ENCODE measurements around the gene KCNQ1.

KCNQ1 gene

DNA sequence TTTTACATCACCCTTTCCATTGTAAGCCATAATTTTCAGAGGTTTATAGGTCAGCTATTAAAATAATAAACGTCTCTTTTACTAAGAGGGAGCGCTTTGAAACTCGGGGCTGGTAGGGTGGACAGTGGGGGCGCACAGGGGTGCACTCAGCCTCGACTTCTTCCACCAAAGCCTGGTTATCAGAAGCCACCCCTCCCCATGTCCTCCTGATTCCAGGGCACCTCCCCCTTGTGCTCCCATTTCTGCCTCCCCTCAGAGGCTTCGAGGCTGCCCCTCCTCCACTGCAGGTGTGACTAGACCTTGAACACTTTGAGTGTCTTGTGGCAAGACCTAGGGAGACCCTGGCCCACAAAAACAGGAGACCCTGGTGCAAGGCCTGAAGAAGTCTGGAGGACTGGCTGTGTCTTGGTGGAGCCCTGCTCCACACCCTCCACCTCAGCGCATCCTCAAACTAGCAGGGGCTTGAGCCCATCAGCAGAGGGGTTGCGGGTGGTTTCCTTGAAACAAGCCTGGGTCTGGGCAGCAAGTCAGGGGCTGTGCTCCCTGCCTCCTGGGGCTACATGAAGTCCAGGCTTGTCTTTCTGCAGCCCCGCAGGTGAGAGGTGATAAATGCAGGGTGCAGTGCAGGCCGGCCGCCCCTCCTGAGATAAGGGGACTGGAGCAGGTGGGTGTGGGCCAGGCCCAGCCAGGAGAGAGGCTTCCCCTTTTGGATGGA lies 437.7 kb downstream of the KCNQ1 start:
- DNase-seq = no peak

DNA sequence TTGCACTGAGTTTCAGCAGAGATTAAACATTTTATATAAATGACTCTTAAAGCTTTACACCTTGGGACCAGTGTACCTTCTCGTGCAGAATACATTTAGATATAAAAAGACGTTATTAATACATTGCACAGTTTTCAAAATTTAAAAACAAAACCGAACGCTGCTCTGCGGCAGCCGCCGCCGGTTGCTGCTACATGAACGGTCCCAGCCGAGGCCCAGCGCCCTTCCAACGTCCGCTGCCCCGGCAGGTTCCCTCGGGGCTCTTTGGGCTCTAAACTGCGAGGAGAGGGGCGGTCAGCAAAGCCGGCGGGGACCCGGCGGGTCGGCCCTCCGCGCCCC lies 438.8 kb downstream of the KCNQ1 start:
- DNase-seq = no peak

DNA sequence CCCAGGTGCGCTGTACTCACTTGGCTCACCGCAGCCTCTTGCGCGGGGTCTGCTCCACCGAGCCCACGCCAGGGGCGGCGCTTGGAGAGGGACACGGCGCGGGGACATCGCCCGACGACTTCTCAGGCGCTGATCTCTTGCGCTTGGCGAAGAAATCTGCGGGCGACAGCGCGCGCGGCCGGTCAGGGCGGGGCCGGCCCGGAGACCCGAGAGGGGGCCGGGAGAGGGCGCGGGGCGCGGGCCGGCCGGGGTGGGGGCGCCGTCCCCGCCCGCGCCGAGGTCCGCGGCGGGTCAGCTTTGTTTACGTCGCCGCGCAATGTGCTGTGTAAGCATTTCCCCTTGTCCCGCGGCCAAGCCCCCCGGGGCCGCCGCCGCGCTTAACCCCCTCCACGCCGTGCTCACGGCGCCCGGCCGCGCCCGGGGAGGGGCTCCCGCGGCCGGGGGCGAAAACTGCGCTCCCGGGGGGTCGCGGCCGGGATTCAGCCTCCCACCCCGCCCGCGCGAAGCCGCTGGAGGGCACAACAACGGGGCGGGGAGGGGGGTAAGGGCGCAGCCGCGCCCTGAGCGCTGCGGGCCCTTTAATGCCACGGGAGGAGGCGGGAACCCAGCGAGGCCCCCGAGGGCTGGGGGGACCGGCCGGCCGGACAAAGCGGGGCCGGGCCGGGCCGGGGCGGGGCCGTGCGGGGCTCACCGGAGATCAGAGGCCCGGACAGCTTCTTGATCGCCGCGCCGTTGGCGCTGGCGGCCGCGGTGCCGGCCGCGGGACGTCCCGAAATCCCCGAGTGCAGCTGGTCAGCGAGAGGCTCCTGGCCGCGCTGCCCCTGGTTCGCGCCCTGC lies 439.4 kb downstream of the KCNQ1 start:
- no peak for DNase-seq

DNA sequence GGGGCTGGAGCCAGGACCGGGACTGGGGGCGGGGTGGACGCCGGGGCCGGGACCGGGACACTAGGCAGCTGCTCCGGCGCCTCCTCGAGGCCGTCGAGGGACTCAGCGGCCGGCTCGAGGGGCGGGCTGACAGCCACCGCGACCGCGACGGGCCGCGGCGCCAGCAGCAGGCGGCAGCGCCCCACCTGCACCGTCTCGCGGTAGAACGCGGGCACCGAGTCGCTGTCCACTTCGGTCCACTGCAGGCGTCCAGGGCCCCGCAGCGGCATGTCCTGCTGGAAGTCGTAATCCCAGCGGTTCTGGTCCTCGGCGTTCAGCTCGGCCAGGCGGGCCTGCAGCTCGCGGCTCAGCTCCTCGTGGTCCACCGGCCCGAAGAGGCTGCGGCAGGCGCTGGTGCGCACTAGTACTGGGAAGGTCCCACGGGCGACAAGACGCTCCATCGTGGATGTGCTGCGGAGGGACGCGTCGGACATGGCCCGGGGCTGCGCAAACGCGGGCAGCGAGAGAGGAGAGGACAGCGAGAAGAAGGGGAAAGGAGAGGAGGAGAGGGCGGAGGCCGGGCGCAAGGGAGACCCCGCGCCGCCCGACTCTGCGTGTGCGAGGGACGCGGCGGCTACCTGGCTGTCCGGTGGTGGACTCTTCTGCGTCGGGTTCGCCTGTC lies 440.3 kb downstream of the KCNQ1 start:
- no peak for DNase-seq

DNA sequence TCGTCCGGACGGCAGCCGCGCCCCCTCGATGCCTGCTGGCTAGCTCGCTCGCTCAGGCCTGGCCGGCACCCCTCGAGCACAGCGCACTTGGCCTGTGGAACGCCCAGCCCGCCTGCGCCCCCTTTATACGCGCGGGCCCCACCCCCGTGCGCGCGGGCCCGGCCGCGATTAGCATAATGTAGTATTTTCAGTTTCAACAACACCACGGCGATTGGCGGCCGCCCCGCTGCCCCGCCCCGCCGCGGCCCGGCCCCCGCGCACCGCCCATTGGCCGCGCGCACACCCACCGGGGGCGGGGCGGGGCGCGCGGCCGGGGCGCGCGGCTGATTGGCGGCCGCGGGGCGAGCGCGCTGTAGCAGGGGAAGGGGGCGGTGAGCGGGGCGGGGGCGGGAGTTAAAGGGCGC lies 440.9 kb downstream of the KCNQ1 start, which contains the start of gene CDKN1C:
TSS of gene CDKN1C (minus strand) at position 98 of the 404 bp plus-strand sequence. CDS start 319 bp downstream, outside the sequence.
- peak; percentile 36 for DNase-seq

DNA sequence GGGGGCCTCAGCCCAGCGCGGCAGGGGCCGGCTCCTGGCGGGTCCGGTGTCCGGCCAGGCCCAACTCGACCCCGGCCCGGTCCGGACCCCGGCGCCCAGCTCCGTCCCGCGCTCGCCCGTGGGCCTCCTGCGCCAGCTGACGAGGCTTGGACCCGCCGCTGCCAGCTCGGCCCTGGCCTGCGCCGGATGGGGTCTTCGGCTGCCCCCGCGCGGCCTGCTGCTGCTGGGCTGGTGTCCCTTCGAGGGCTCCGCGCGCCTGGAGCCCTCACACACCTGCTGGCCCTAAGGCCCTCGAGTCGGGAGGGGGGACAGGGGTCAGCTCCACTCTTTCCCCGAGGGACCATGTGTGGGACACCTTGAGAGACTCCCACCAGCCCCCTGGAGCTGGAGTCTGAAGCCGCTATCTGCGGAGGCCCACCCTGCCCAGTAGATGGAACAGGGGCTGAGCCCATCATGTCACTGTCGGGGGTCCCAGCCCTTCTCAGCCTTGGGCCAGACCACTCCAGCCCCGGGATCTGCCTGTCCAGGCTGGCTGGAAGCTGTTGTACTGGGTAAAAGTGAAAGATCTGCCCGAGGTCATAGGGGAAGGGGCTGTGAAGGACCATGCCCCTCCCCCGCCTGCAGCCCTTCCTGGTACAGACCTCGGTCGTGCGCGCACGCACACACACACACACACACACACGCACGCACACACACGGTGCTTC lies 441.5 kb downstream of the KCNQ1 start:
- DNase-seq = no peak

DNA sequence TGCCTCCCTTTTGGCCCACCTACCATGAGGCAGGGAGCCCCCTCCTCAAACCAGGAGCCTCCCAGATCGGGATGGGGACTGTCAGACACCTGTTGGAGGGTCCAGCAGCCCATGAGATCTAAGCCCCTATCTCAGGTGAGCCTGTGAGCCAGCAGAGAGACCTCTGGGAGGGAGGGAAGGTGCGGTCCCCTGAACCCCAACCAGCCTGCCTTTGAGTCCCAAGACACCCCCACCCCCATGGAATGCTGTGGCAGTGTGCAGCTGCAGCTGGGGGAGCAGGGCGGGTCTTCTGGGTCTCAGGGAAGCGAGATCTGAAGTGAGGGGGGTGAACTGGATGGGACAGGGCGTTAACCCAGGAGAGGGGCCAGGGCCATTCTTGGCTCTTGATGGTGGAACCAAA lies 442.1 kb downstream of the KCNQ1 start:
- no peak for DNase-seq

DNA sequence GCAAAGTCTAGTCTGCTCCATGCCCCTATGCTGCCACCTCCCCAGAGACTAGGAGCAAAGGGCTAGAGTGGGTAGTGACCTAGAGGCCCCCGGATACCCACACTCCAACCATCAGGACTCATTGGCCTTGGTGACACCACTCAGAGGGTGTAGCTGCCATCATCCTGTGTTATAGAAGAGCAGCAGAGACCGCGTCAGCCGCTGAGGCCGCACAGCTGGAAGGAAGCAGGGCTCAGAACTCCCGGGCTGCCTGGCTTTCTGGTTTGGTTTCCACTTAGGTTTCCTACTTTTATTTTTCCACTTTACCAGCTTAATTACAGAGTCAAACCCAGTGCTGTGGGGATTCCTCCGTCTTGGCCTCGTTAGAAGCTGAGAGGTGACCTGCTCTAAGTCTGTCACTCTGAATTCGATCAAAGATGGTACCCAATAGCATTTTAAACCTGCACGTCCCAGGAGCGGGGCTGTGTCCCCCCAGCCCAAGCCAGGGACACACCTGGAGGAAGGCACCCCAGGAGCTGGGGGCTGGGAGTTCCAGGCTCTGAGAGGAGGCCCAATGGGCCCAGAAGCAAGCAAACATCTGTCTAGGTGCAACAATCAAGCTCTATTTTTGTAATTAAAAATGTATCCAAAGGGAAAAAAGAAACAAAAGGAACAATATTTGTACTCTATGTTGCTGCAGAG lies 442.8 kb downstream of the KCNQ1 start:
- DNase-seq = no peak

DNA sequence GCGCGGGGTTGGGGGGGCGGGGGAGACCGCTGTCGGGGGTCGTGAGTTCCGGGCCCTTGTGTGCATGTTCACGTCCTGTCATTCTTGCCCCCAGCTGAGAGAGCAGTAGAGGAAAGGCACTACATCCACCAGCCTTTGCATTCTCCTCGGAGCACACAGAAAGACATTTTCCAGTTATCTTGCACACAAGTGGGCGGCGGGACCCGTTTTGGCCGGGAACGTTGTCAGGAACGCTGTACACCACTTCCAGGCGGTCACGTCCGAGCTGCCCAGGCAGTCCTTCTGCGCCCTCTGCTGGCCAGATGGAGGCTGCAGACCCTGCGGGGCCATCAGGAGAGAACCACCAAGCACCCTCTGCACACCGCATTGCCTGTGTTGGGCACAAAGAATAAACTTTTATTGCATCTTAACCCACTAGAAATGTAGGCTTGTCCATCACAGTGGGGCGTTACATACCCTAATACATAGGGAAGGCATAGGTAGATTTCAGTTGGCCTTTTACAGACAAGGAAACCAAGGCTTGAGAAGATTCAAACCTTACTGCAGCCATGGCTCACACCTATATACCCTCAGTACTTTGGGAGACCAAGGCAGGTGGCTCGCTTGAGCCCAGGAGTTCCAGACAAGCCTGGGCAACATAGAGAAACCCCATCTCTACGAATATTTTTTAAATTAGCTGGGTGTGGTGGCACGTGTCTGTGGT lies 443.6 kb downstream of the KCNQ1 start:
- peak; percentile 72 for DNase-seq

DNA sequence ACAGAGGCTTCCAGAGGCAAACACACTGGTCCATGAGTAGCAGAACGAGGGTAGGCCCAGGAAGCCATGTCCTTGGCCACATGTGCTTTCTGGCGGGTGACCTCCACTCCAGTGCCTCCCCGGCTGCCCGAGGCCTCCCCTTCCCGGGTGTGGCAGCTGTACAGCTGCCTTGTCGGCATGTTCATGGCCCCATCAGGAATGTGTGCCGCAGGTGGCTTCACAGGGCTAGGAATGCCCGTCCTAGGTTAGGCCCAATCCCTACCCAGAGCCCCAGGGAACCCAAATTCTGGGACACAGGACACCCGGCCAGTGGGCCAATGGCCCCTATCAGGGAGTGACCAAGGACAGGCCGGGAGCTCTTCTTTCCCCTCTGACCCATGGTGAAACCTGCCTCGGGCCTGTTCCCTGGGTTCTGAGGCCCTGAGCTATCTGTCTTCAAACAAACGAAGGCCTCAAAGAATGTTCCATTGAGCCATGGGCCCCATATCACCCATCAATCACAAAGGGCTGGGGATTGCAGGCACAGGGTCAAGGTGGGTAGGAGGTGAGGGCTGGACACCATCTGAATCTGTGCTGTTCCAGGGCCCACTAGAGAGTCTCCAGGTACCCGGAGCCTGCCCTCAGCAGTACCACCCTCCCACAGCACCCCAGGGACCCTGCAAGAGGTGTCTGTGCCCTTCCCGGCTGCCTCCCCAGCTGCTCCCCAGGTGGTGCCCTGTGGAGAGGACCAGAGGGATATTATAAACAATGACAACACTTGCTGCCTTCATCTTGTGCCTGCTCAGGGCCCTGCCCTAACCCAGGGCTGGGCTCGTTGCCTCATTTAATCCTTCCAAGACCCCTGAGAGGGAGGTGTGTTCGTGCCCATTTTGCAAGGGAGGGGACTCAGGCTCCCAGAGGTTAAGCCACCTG lies 444.8 kb downstream of the KCNQ1 start:
- no peak for DNase-seq

DNA sequence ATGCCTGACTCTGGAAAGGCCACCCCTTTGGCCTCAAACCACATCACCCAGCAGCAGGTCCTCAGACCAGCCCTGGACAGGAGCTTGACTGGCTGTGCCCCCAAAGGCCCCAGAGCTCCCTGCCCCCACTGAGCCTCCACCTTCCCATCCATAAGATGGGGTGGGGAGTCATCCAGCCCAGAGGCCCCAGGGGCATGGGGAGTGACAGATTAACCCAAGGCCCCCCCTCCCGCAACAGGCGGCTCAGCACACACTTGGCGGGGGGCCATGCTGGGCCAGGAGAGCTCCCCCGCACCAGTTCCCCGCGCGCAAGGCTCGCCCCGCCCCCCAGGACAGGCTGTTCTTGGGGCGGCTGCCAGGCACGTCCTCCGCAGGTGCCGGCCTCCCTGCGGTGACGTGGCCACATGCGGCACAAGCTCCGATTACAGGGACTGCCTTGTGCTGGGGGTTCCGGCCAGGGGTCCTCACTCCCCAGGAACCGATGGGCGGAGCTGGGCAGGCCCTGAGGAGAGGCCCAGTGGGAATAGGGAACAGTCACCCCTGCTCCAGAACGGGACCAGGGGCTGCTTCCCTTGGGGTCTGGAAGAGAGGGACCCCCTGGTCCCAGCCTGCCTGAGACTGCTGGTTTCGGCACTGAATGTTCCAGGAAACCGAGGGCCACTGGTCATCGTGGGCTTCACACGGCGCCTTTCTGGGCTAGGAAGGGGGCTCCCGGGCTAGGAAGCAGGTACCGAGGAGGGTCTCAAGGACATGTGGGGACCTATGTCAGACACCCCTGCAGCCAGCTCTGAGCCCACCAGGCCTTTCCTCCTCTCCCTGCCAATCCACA lies 445.9 kb downstream of the KCNQ1 start:
- DNase-seq = no peak

DNA sequence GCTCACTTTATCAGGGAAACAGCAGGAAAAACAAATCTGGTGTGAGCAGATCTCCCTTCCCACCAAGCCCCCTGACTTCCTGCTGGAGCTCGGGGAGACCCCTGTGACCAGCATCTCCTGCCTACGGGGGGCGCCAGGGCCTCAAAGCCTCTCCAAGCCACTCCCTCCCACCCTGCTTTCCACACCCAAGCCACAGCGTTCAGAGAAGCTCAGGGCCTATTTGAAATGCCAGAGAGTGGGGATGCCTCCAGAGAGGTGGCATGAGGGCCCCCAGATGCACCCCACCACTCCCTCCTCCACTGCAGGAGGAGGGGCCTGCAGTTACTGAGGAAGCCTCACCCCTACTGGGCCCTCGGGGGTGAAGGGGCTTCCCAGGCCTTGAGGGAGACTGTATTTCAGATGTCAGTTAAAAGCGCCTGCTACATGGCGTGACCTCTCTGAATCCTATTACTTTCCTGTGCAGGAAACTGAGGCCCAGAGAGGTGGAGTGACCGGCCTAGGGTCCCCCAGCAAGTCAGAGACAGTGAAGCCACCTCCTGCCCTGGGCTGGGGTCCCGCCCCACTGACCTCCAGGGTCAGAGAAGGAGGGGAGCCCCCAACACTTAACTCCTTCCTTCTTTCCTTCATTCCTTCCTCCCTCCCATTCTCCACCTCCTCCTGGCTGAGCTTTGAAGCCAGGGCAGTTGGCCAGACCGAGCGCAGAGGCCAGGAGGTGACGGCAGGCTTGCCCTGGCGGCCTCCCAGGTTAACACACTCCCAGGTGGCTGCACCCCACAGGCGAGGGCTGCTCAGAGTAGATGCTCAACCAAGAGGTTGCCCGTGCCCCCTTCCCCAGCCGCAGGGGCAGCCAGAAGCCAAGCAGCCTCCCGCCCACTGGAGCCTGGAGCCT lies 446.8 kb downstream of the KCNQ1 start:
- no peak for DNase-seq

DNA sequence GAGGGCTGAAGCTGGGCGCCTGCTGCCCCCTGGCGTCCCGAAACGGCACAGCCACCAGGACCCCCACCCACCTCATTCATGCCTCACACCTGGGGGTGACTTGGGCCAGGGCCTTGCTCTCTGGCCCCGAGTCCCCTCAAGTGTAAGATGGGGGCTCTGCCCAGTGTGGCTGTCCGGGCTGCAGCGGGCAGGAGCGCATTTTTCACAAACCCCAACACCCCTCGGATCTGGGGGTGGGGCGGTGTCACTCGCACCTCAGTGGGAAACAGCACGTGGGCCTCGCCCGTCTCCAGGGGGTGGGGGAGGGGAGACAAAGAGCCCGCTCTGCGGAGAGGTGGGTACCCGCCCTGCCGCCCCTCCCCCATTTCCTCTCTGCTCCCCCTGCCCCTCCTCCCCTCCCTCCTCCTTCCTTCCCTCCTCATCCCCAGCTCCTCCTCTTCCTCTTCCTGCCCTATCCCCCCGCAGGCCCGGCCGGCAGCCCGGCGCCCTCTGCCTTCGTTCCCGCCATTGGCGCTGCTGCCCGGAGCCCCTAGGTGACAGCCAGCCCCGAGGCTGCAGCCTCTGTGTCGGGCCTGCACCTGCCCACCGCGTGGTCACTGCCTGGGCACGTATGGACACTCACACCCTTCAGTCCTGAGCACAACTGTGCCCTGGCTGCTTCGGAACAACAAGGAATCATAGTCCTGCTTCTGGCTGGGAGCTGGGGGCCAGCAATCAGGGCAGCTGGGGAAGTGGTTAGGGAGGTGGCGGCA lies 447.6 kb downstream of the KCNQ1 start:
- peak; percentile 64 for DNase-seq

DNA sequence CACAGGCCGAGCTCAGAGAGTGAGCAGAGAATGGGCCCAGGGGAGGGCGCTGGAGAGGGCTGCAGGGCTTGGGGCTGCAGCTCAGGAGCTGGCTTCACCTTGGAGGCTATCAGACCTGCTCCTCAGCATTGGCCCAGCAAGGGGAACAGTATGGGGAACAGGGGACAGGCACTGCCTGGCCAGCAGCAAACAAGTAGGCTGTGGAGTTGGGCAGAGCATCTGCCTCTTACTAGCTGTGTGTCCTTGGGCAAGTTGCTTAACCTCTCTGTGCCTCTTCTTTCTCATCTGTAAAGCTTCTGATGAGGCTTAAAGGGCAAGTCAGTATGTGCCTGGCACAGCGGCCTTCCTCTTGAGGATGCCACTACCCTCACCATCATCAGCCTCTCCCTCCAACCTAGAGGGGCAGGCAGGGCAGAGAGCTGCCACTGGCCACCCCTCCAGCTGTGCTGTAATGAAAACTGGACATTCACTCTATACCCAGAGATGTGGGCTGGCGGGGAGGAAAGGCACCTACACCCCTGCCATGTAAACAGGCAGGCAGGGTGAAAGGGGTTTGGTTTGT lies 448.2 kb downstream of the KCNQ1 start:
- peak; percentile 57 for DNase-seq

DNA sequence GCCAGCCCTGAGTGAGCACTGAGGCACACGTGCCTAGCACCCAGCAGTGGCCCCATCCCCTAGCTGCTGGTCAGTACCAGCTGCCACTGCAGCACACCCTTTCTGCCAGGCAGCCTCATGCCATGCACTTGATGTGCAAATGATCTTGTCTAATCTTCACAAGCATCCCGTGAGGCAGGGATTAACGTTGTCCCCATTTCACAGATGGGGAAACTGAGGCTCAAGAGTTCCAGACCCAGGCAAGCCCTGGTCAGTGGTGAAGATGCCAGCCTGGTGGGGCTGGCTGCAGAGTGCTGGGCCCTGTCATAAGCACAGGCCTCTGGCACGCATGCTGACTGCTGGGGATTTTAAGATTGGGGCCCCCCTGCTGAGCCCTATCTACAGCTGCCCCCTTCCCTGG lies 449.1 kb downstream of the KCNQ1 start:
- no peak for DNase-seq

DNA sequence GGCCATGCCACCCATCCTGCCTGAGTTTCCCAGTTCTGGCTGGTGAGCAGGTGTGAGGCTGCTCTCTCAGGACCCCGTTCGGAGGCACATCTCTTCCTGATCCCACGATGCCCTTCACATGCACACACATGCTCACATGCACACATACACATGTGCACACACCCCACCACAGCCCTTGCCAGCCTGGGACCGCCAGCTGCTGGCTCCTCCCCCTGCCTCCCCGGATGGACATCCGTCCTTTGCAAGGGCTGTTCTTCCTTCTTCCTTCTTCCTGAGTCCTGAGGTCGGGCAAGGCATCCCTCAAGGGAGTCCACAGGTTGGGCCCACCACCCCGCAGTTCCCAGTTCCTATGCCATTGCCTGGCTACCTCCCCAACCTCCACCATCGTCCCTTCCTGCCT lies 451.2 kb downstream of the KCNQ1 start:
- DNase-seq = no peak

DNA sequence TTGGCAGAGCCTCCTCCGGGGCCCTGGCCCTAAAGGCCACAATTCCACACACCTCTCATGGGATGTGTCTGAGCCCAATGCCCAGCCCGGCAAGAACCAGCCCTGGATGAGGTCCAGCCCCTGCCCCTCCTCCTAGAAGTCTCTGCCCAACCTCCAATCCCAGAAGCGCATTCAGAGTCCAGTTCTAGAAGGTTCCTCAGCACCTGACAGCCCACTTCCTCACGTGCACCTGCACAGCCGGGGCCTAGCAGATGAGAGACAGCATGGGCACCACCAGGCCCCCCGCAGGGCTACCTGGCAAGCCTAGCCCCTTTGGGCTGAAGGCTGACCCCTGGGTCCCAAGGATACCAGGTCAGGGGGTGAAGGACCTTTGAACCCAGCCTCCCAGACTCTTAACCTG lies 452.2 kb downstream of the KCNQ1 start:
- no peak for DNase-seq

Data from KG1 (cell line).